Immature natural killer cell (primary cell): Measurements from ENCODE around the gene ATF2. TPM values are rescaled to one million over a fixed set of nuclear protein-coding genes. Genes with fewer than 3 reads are reported as not detected.

Experiments used
- DNase-seq, 3 donors: peaks; one replicate each; pipeline ENCODE4 v3.0.0; 2022; ENCODE audit warnings: mixed read lengths in 1 of 3
- H3K27ac Mint-ChIP-seq, 6 donors: one replicate each; pipeline ENCODE4 v1.8.0; 2020; ENCODE audit warnings: mixed read lengths in 6 of 6, mild to moderate bottlenecking in 5 of 6, inconsistent platforms in 4 of 6, moderate library complexity in 3 of 6
- H3K27me3 Mint-ChIP-seq, 3 donors: one replicate each; pipeline ENCODE4 v1.8.0; 2020 to 2021; ENCODE audit warnings: low read depth in 3 of 3, mild to moderate bottlenecking in 3 of 3, mixed read lengths in 3 of 3, moderate library complexity in 3 of 3, inconsistent platforms in 1 of 3
- H3K36me3 Mint-ChIP-seq, 3 donors: one replicate each; pipeline ENCODE4 v1.8.0; 2020; ENCODE audit warnings: mixed read lengths in 3 of 3, inconsistent platforms in 2 of 3, mild to moderate bottlenecking in 2 of 3
- H3K4me1 Mint-ChIP-seq, 2 donors: one replicate each; pipeline ENCODE4 v1.8.0; 2020; ENCODE audit warnings: inconsistent platforms in 2 of 2, mild to moderate bottlenecking in 2 of 2, mixed read lengths in 2 of 2, moderate library complexity in 1 of 2
- H3K4me3 Mint-ChIP-seq, 5 donors: one replicate each; pipeline ENCODE4 v1.8.0; 2020; ENCODE audit warnings: mild to moderate bottlenecking in 5 of 5, mixed read lengths in 5 of 5, inconsistent platforms in 3 of 5, moderate library complexity in 3 of 5
- H3K9me3 Mint-ChIP-seq, 6 donors: one replicate each; pipeline ENCODE4 v1.8.0; 2020; ENCODE audit warnings: mild to moderate bottlenecking in 6 of 6, mixed read lengths in 6 of 6, inconsistent platforms in 4 of 6, moderate library complexity in 3 of 6
- polyA plus RNA-seq, 3 donors: library from polyadenylated mRNA; unstranded; fragments of 300-500 nt; fragmentation: Illumina TruSeq; gene quantifications; one replicate each; pipeline ENCODE4 v1.2.3, GENCODE V29; 2021

Gene ATF2
- polyA plus RNA-seq, 3 donors from 2014 or later, result 21.2 to 42.7 (median 35.5) TPM

GRCh38 chr2:175025946-175026345 lies 142.1 kb downstream of the ATF2 start:
- Mint-ChIP-seq H3K27me3 (peaks cover 0 to 6% (median under 1%) of the 10 kb centered on the region in 3 donors), H3K4me1 (no peaks in the 10 kb centered on the region), H3K27ac (no peak overlapping the region), H3K36me3 (peaks cover 0 to 7% (median 3%) of the 10 kb centered on the region in 3 donors), H3K4me3 (no peak overlapping the region), H3K9me3 (peaks cover 0 to 3% (median 0%) of the 10 kb centered on the region in 6 donors)
- DNase-seq, result no peak

GRCh38 chr2:175025233-175025632 lies 142.8 kb downstream of the ATF2 start:
- H3K4me1 Mint-ChIP-seq, result no peaks in the 10 kb centered on the region
- peaks cover 0 to 6% (median 2%) of the 10 kb centered on the region in 3 donors for H3K27me3 Mint-ChIP-seq
- no peak for DNase-seq
- H3K4me3 Mint-ChIP-seq, result no peak overlapping the region
- peaks cover 0 to 7% (median 3%) of the 10 kb centered on the region in 3 donors for H3K36me3 Mint-ChIP-seq
- no peak overlapping the region for H3K27ac Mint-ChIP-seq
- peaks cover 0 to 3% (median 0%) of the 10 kb centered on the region in 6 donors for H3K9me3 Mint-ChIP-seq

GRCh38 chr2:175022923-175023322 lies 145.1 kb downstream of the ATF2 start:
- no peak overlapping the region for H3K4me3 Mint-ChIP-seq
- H3K27ac Mint-ChIP-seq, result no peak overlapping the region
- H3K4me1 Mint-ChIP-seq, result no peaks in the 10 kb centered on the region
- H3K27me3 Mint-ChIP-seq, result peaks cover 2 to 6% (median 2%) of the 10 kb centered on the region in 3 donors
- H3K36me3 Mint-ChIP-seq, result peaks cover 0 to 3% (median 3%) of the 10 kb centered on the region in 3 donors
- DNase-seq, result no peak
- peaks cover 0 to 5% (median 0%) of the 10 kb centered on the region in 6 donors for H3K9me3 Mint-ChIP-seq

Other genes starting within 250 kb of the ATF2 start
- under 1 TPM in 2 of 3 donors, not detected in 1; 0.11 to 0.69 TPM for gene CHN1, start 162.8 kb downstream of the ATF2 start, polyA plus RNA-seq
- 100 to 1,000 TPM; 377 to 560 (median 464) TPM for gene ATP5MC3, start 13.5 kb upstream of the ATF2 start, polyA plus RNA-seq